ENCODE measurements around the gene MORF4L1.
"Not testable (repeated sequence)": the region's sequence is repeated elsewhere in the genome, so short reads cannot be mapped to it uniquely, and the experiment has no call there.

The MORF4L1 gene

GRCh38 chr15:78902281-78903032, 29.8 kb downstream of the MORF4L1 start:
- not testable (repeated sequence) for DNase-seq

- no peak for DNase-seq
These were observed 32.1 kb downstream of the MORF4L1 start for GRCh38 chr15:78904599-78905358.

GRCh38 chr15:78906316-78906620, 33.6 kb downstream of the MORF4L1 start:
- DNase-seq, result no peak

- no peak for DNase-seq
These were observed 34.9 kb downstream of the MORF4L1 start for GRCh38 chr15:78907577-78907976.

- no peak for DNase-seq
These were observed 36.5 kb downstream of the MORF4L1 start for GRCh38 chr15:78909160-78909695.

GRCh38 chr15:78909791-78910228, 37.1 kb downstream of the MORF4L1 start:
- DNase-seq, result no peak

- no peak for DNase-seq
These were observed 37.6 kb downstream of the MORF4L1 start for GRCh38 chr15:78910271-78910670.

- no peak for DNase-seq
These were observed 39.6 kb downstream of the MORF4L1 start for GRCh38 chr15:78912316-78912715.

GRCh38 chr15:78913012-78913411, 40.3 kb downstream of the MORF4L1 start:
- no peak for DNase-seq

- DNase-seq, result no peak
These were observed 41.5 kb downstream of the MORF4L1 start for GRCh38 chr15:78914027-78914764.

- DNase-seq, result no peak
These were observed 42.8 kb downstream of the MORF4L1 start for GRCh38 chr15:78915341-78916087.

GRCh38 chr15:78916088-78916487, 43.4 kb downstream of the MORF4L1 start:
- no peak for DNase-seq

- no peak for DNase-seq
These were observed 45.2 kb downstream of the MORF4L1 start for GRCh38 chr15:78917888-78918287.

- DNase-seq, result no peak
These were observed 48.8 kb downstream of the MORF4L1 start for GRCh38 chr15:78921517-78921916.

GRCh38 chr15:78921940-78922339, 49.2 kb downstream of the MORF4L1 start:
- DNase-seq, result no peak

- no peak for DNase-seq
These were observed 49.8 kb downstream of the MORF4L1 start for GRCh38 chr15:78922527-78922926.

- DNase-seq, result no peak
These were observed 50.3 kb downstream of the MORF4L1 start for GRCh38 chr15:78923015-78923414.

- no peak for DNase-seq
These were observed 51.0 kb downstream of the MORF4L1 start for GRCh38 chr15:78923480-78924360.

GRCh38 chr15:78925076-78925624, 52.5 kb downstream of the MORF4L1 start:
- no peak for DNase-seq

GRCh38 chr15:78925956-78926743, 53.5 kb downstream of the MORF4L1 start:
- no peak for DNase-seq

Data from T-helper 1 cell (primary cell).